ENCODE results near the gene CCDC177. TPM values are rescaled to one million over a fixed set of nuclear protein-coding genes. Genes with fewer than 3 reads are reported as not detected.

CCDC177 gene
- total RNA-seq (2011; cell fraction: chromatin; rRNA removed; ENCODE audit: low replicate concordance): not detected in 2 replicates
- total RNA-seq (2011; cell fraction: nucleolus; rRNA removed): not detected in 2 replicates
- total RNA-seq (2011; cell fraction: nucleoplasm; rRNA removed): not detected in 2 replicates
- total RNA-seq (2014; rRNA removed) (not detected in 2 replicates), total RNA-seq (2014; rRNA removed; fragmentation: Illumina TruSeq; extraction: Trizol) (not detected in 2 replicates), total RNA-seq (2015; rRNA removed; fragmentation: Illumina TruSeq; extraction: Trizol) (not detected in 2 replicates), total RNA-seq (2021) (not detected in 2 replicates), polyA plus RNA-seq (2011; rRNA removed) (not detected in 2 replicates), polyA plus RNA-seq (2014; fragmentation: Illumina TruSeq; extraction: Trizol) (not detected in 2 replicates), polyA plus RNA-seq (2014; fragmentation: Nextera tagmentation; extraction: Ambion mirVana) (not detected), polyA plus RNA-seq (2014; rRNA removed) (not detected in 2 replicates), polyA minus RNA-seq (2011; rRNA and poly(A)+ RNA removed) (not detected in 2 replicates), Bru-seq, nascent RNA (not detected), BruChase-seq, experiment 1, labeled RNA remaining after a 2-hour chase (not detected), BruChase-seq, experiment 2, labeled RNA remaining after a 6-hour chase (not detected)
- polyA plus RNA-seq (2011; cell fraction: cytosol; rRNA removed): not detected in 2 replicates
- not detected in 2 replicates for polyA plus RNA-seq (2011; cell fraction: nucleus; rRNA removed)
- polyA plus RNA-seq (2012): not detected in 2 replicates
- not detected in 2 replicates for polyA minus RNA-seq (2011; cell fraction: cytosol; rRNA and poly(A)+ RNA removed)
- not detected in 2 replicates for polyA minus RNA-seq (2011; cell fraction: nucleus; rRNA and poly(A)+ RNA removed)
- long read RNA-seq, experiment 1: 0 reads
- long read RNA-seq, experiment 2: 0 reads
- long read RNA-seq, experiment 3: 0 reads

- WGBS (ENCODE audit: insufficient coverage, low coverage, missing lambda C conversion rate): 16% methylated on average over 20 of the region's 52 CpGs
- ChIA-PET CTCF (ENCODE audit: low intra/inter-chr PET ratio) (interaction anchor here (0.6 to 1.9 kb wide), 3 partner anchors 38 to 744 kb away, joined by 3 to 6 read pairs (median 3); no protein-coding TSS in a partner anchor), POLR2A (interaction anchor here (0.6 kb wide), 2 partner anchors 32 to 238 kb away, joined by 3 read pairs; no protein-coding TSS in a partner anchor)
- Histone ChIP-seq H3K4me3 (no peak within 1 kb of the TSS), H3K9ac (ENCODE audit: insufficient read depth in 1 of 2, low read depth in 2 of 2, low read length in 2 of 2) (no peak within 1 kb of the TSS), H4K20me1 (replicated peaks; ENCODE audit: control insufficient read depth, insufficient read depth, low read length) (no peaks in the 10 kb centered on the region), H3K27ac (ENCODE audit: extremely low read depth, low read depth, low read length) (no peak within 1 kb of the TSS), H3K4me1 (replicated peaks in 1 of 2; ENCODE audit: control insufficient read depth in 2 of 2, insufficient read depth in 2 of 2, low read length in 2 of 2) (peaks cover 0 to 17% of the 10 kb centered on the region in 2 experiments; a peak in 2 of 5 replicates), H3K4me2 (ENCODE audit: insufficient read depth, low read length) (no peak within 1 kb of the TSS), H3K9me1 (ENCODE audit: control insufficient read depth, insufficient read depth, low read length) (no peaks in the 10 kb centered on the region), H2AFZ (ENCODE audit: low read depth, low read length) (0 out of 2 replicates have a peak within 1 kb of the TSS, but pooled peaks have one; percentile 2), H3K79me2 (ENCODE audit: control insufficient read depth, insufficient read depth, low read length) (no peaks in the 10 kb centered on the region), H3K9me3 (replicated peaks; ENCODE audit: control insufficient read depth, insufficient read depth, low read depth, low read length) (no peaks in the 10 kb centered on the region), H3K36me3 (ENCODE audit: control insufficient read depth, insufficient read depth, low read length) (no peaks in the 10 kb centered on the region), H3K27me3 (ENCODE audit: control insufficient read depth in 2 of 2, insufficient read depth in 2 of 2, low read length in 2 of 2) (peaks cover 0 to 30% of the 10 kb centered on the region in 2 experiments; a peak in 3 of 5 replicates)
- FAIRE-seq (no peak), ATAC-seq (peak; percentile 90), DNase-seq (ENCODE audit: extremely low read depth in 1 of 4, low spot score in 3 of 4) (peak; percentile 57 to 60 (median 58))
- in situ Hi-C loops (cut with MboI) (loop anchor here (25.0 kb wide), 1 partner anchor 463 kb away; no protein-coding TSS in a partner anchor), intact Hi-C loops (cut with micrococcal nuclease) (loop anchor here (1.0 to 10.0 kb wide), 2 partner anchors 26 to 330 kb away; no protein-coding TSS in a partner anchor)
- no TSS peak for BruUV-seq (replicated peaks)
- TF ChIP-seq FOXA3 (CRISPR knock-in tag; conservative IDR thresholded peaks at IDR 0.05 in 1 of 2, IDR thresholded peaks at IDR 0.05 in 1 of 2) (no peak), CTCF (IDR thresholded peaks at IDR 0.05 in 2 of 3, conservative IDR thresholded peaks at IDR 0.05 in 1 of 3; ENCODE audit: insufficient read depth in 2 of 3, low read depth in 1 of 3, low read length in 3 of 3) (peak; percentile 74 to 81 (median 77)), SMC3 (conservative IDR thresholded peaks at IDR 0.05; ENCODE audit: insufficient read depth, low read depth, low read length) (peak; percentile 59), RAD21 (CRISPR knock-in tag; conservative IDR thresholded peaks at IDR 0.05 in 1 of 2, IDR thresholded peaks at IDR 0.05 in 1 of 2) (peak; percentile 33 to 64; a peak in 3 of 4 replicates)
Measured at GRCh38 chr14:69574263-69574953, at the start of gene CCDC177. Gene CCDC177, minus strand, starts transcription at chr14:69574871. Its CDS starts 1,249 bp downstream, at chr14:69573622.
